Loucy (cell line): ENCODE data around the gene PRDM2.

Source experiments
- CTCF ChIP-seq: fragments of 200-600 bp; sonication (generic); conservative IDR thresholded peaks from 2 replicates; pipeline ENCODE4 v1.5.1; 2014; ENCODE audit warnings: mild to moderate bottlenecking, antibody characterized with exemption, low read length
- EZH2phosphoT487 ChIP-seq: fragments of 200-600 bp; IDR thresholded peaks from 2 replicates; pipeline ENCODE4 v1.6.1; 2018; ENCODE audit warnings: antibody characterized with exemption, mild to moderate bottlenecking, moderate library complexity, borderline replicate concordance

GRCh38 chr1:13772271-13772670 is 72.3 kb downstream of the PRDM2 start:
- TF ChIP-seq CTCF = no peak
- TF ChIP-seq EZH2phosphoT487 = no peak
